ENCODE data around the gene PHF13. TPM values are rescaled to one million over a fixed set of nuclear protein-coding genes. Genes with fewer than 3 reads are reported as not detected.

Gene PHF13
- total RNA-seq, 3 donors from 2014 or later (not counting 1 experiment from before 2014, with no cell fraction given): 7.3 to 14.2 (median 10.9) TPM

- H3K36me3 ChIP-seq (ENCODE audit: control insufficient read depth, insufficient read depth, low read length): peaks cover 28% of the 10 kb centered on the region
- Mint-ChIP-seq H3K9me3 (no peaks in the 10 kb centered on the region), H3K4me1 (no peaks in the 10 kb centered on the region), H3K4me3 (no peak overlapping the region), H3K27me3 (ENCODE audit: low read depth in 2 of 2) (no peaks in the 10 kb centered on the region), H3K36me3 (no peaks in the 10 kb centered on the region), H3K27ac (no peak overlapping the region)
- intact Hi-C loops (cut with micrococcal nuclease): no loop called here
- DNase-seq (no peak), ATAC-seq (no peak)
- WGBS (ENCODE audit: insufficient coverage): 88% methylated on average over 6 of the region's 6 CpGs
- H3K27ac ChIP-seq (ENCODE audit: low read length): no peak overlapping the region
- no peaks in the 10 kb centered on the region for H3K9me3 ChIP-seq (ENCODE audit: control insufficient read depth, insufficient read depth, low read length)
- H3K27me3 ChIP-seq (ENCODE audit: control insufficient read depth, insufficient read depth, low read length): no peaks in the 10 kb centered on the region
- H3K4me3 ChIP-seq (ENCODE audit: low read length): no peak overlapping the region
- no peak for TF ChIP-seq CTCF (IDR thresholded peaks at IDR 0.05)
- no peaks in the 10 kb centered on the region for H3K4me1 ChIP-seq (ENCODE audit: control insufficient read depth, insufficient read depth, low read length)
These were observed 35.0 kb downstream of the PHF13 start for GRCh38 chr1:6648556-6648955.

- Histone ChIP-seq H3K4me1 (ENCODE audit: control insufficient read depth, insufficient read depth, low read length) (no peaks in the 10 kb centered on the region), H3K27ac (ENCODE audit: low read length) (no peak overlapping the region), H3K4me3 (ENCODE audit: low read length) (no peak overlapping the region), H3K9me3 (ENCODE audit: control insufficient read depth, insufficient read depth, low read length) (no peaks in the 10 kb centered on the region), H3K27me3 (ENCODE audit: control insufficient read depth, insufficient read depth, low read length) (no peaks in the 10 kb centered on the region), H3K36me3 (ENCODE audit: control insufficient read depth, insufficient read depth, low read length) (peaks cover 21% of the 10 kb centered on the region)
- TF ChIP-seq CTCF (IDR thresholded peaks at IDR 0.05): no peak
- Mint-ChIP-seq H3K9me3 (no peaks in the 10 kb centered on the region), H3K27me3 (ENCODE audit: low read depth in 2 of 2) (no peaks in the 10 kb centered on the region), H3K4me1 (no peaks in the 10 kb centered on the region), H3K4me3 (no peak overlapping the region), H3K27ac (no peak overlapping the region), H3K36me3 (no peaks in the 10 kb centered on the region)
- 98% methylated on average over 17 of the region's 17 CpGs for WGBS (ENCODE audit: insufficient coverage)
- ATAC-seq: no peak
- intact Hi-C loops (cut with micrococcal nuclease): no loop called here
- DNase-seq: no peak
These were observed 38.4 kb downstream of the PHF13 start for GRCh38 chr1:6651909-6652308.

GRCh38 chr1:6652986-6653385 lies 39.5 kb downstream of the PHF13 start:
- peaks cover 21% of the 10 kb centered on the region for H3K36me3 ChIP-seq (ENCODE audit: control insufficient read depth, insufficient read depth, low read length)
- H3K9me3 ChIP-seq (ENCODE audit: control insufficient read depth, insufficient read depth, low read length): no peaks in the 10 kb centered on the region
- Mint-ChIP-seq H3K27me3 (ENCODE audit: low read depth in 2 of 2) (no peaks in the 10 kb centered on the region), H3K4me3 (no peak overlapping the region), H3K4me1 (no peaks in the 10 kb centered on the region), H3K27ac (no peak overlapping the region), H3K36me3 (no peaks in the 10 kb centered on the region), H3K9me3 (no peaks in the 10 kb centered on the region)
- 93% methylated on average over 6 of the region's 6 CpGs for WGBS (ENCODE audit: insufficient coverage)
- ATAC-seq: no peak
- H3K4me3 ChIP-seq (ENCODE audit: low read length): no peak overlapping the region
- no peak for DNase-seq
- H3K27me3 ChIP-seq (ENCODE audit: control insufficient read depth, insufficient read depth, low read length): no peaks in the 10 kb centered on the region
- TF ChIP-seq CTCF (IDR thresholded peaks at IDR 0.05): no peak
- H3K27ac ChIP-seq (ENCODE audit: low read length): no peak overlapping the region
- intact Hi-C loops (cut with micrococcal nuclease): no loop called here
- no peaks in the 10 kb centered on the region for H3K4me1 ChIP-seq (ENCODE audit: control insufficient read depth, insufficient read depth, low read length)
